Activated CD4-positive, alpha-beta T cell treated with anti-CD3 and anti-CD28 coated beads for 1 hour (primary cell): ENCODE data around the gene SSBP2.
"Not testable (repeated sequence)": the region's sequence is repeated elsewhere in the genome, so short reads cannot be mapped to it uniquely, and the experiment has no call there.

Experiments used
- DNase-seq: peaks from one replicate; pipeline ENCODE4 v3.0.0-alpha.2; 2020

Gene SSBP2

DNA sequence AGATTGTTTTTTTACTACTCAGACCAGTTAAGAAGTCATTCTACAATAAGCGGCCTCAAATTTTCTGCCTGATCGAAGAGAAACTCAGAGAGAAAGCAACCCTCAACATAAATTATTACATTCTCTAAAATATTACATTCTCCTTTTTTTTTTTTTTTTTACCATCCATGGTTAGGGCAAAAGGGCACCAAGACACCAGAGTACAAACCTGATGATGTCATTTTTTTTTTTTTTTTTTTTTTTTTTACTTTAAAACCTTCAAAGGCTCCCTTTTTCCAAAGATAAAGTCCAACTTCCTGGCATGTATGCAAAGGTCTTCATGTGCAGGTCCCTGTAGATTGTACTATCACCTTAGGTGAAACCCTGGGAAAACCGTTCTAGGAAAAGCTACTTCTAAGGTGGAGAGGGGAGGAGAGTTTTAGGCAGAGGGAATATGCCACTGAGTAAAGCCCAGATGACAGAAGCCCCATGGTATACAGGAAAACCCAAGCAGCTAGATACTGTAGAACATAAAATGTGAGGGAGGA, 104.4 kb downstream of the SSBP2 start:
- no peak for DNase-seq

DNA sequence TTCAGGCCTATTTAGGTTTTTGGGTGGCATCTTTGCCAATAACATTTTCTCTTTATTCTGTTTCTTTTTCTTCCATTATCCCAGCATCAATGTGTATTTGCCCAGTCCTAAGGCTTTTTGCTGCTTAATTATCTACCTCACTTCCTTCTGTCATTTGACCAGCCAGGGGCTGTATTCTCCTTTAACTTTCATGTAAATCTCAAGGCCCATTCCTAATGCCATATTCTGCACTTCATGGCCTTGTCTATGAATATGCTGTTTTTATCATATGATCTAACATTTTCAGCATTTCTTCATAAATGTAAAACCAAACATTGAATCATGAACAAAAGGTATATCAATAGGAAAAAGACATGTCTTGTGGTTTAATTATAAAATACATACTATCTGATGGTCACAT, 108.7 kb downstream of the SSBP2 start:
- no peak for DNase-seq

DNA sequence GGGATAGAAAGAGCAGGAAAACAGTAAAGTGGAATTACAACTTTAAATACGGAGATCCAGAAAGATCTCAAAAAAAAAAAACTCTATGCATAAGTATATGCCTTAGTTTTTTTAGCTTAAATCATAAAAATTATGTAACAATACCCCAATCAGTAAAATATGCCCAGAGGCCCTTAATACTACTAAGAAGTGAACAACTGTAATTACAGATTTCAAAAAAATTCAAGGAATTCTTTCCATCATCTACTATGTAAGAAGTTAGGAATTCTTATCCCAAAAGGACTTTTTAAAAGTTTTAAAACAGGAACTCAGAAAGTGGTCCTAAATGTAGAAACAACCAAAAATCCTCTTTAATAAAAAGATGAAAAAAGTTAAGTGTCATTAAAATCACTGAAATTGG, 111.3 kb downstream of the SSBP2 start:
- DNase-seq, result no peak

DNA sequence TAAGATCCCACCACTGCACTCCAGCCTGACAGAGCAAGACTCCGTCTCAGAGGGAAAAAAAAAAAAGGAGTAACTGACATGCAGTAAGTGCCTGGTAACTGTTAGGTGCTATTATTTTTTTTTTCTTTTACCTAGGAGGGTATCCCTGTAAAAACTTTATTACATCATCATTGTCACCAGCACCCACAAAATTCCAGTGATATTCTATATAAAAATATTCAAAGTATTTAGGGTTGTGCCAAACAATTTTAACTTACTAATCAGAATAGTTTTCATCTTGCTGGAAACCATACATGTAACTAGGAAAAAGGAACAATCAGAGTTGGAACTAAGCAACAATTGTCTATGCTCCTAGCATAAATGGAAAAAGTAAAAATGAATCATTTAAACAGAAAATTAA, 112.4 kb downstream of the SSBP2 start:
- no peak for DNase-seq

DNA sequence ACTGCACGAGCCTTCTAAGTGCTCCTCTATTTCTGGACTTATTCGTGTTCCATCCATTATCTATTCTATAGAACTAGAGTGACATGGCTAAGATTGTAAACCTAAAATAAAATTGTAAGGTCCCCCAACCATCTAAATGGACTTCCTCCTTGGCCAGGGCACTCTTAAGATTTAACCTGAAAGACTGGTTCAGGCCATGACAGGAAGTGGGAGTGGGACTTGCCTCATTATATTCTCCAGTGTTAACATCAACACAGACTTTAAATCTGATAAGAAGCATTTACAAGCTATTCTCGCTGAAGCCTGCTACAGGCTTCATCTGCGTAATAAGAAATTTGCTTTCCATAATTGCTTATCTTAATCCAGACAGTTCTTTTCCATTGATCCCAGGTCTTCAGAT, 117.0 kb downstream of the SSBP2 start:
- no peak for DNase-seq

DNA sequence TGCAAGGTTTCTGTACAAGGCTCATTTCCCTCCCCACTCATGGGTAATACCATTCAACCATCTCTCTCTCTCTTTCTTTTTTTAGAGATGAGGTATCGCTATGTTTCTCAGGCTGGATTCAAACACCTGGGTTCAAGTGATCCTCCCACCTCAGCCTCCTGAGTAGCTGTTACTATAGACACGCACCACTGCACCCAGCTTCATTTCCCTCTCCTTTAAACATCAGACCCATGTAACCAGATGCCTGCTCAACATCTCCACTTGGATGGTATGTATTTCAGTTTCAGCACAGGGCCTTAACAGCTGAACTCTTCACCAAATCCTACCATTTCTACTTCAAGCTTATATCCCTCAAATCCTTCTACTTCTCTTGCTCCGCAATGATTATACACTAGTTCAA, 117.4 kb downstream of the SSBP2 start:
- no peak for DNase-seq

DNA sequence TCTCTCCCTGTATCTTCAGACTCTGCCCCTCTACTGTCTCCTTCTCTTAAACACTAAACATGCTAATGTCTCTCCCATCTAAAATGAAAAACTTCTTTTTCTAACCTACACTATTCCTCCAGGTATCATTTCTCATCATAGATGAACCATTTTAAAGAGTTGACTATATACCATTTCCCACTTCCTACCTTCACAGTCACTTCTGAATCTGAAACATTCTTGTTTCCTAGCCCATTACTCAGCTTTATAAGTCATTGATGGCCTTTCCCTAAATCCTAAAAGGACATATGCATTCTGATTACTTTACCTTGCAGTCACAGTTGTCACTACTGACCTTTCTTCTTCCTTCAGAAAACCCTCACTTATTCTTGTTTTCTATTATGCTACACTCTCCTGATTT, 118.2 kb downstream of the SSBP2 start:
- no peak for DNase-seq

DNA sequence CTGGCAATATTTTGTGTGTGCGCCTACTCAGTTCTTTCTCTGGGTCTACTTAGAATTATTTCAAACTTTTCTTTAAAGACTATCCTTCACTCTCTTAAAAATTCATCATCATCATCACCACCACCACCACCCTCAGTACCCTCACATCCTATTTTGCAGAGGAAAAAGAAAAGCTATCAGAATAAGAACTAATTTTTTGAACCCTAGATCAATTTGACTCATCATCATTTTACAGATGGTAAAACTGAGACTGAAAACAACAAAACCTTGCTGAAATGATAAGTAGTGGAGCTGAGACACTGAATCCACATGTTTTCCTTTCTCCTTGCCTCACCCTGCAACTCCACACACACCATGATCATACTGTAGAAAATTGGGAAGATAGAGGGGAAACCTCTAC, 119.3 kb downstream of the SSBP2 start:
- DNase-seq, result no peak

DNA sequence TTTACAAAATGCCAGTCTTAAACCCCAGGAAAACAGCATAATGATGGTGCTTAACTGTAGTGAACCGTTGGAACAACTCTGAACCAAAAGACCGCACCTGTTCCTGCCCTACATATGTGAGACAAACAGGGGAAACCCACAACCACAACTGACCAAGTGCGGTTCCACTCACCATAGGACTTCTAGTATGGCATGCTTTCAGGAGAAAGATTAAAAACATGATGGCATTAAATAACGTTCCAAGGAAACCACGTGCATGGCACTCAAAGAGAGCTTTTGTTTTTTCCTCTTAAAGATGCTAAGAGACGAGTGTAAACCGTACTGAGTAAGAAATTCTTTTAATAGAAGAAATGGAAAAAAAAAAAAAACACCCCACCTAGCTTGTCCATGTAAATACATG, 119.8 kb downstream of the SSBP2 start:
- no peak for DNase-seq

DNA sequence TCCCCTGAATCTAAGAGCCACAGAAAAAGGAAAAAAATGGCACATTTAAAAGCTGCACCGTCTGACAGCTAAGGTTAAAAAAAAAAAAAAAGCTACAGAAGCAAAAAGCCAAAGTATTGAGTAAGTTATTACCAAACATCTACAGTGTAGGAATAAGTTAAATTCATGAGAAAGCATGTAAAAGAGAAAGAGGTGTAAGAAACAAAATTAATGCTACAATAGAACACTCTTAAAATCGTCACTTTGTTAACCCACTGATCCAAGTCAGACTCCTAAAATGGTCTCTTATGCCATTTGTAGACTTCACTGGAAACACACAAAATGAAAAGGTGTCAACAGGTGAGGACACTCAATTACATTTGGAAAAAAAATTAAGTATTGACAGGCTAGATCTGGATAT, 120.2 kb downstream of the SSBP2 start:
- no peak for DNase-seq

DNA sequence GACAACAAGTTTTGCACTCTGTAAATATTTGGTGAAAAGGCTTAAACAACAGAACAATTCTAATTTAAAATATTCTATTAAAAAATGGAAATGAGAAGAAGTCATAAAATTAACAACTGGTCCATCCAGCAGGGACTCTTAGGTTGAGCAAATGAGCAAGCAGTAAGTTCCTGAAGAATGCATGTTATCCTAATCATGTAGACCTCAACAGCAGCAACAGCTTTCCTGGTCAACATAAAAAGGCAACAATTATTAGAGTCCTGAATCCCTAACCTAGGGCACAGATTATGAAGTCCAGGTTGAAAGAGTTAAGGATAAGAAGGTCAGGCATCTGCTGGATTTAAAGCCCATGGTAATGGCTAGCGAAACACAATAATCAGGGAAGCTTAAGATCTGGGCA, 120.9 kb downstream of the SSBP2 start:
- no peak for DNase-seq

DNA sequence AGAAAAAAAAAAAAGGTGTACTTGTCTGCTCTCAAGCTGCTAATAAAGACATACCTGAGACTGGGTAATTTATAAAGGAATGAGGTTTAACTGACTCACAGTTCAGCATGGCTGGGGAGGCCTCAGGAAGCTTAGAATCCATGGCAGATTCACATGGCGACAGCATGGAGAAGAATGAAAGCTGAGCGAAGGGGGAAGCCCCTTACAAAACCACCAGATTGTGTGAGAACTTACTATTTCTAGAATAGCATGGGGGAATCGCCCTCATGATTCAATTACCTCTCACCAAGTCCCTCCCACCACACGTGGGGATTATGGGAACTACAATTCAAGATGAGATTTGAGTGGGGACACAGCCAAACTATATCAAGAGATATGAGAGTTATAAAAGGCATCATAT, 122.8 kb downstream of the SSBP2 start:
- DNase-seq, result not testable (repeated sequence)

DNA sequence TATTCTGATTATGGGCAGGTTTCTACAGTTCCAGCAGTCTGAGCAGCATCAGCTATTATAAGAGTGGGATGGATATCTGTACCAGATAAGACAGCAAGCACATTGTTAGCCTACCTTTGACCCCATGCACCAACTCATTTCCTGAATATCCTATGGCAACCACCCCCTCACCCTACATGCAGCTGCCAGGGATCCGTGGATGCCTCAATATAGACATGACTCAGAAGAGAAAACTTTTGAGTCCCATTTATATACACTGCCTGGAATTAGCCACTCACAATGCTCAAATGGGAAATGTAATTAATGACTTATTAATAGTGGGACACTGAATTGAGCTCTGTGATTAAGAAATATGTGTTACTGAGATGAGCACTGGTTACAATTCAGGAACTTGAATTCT, 124.4 kb downstream of the SSBP2 start:
- no peak for DNase-seq

DNA sequence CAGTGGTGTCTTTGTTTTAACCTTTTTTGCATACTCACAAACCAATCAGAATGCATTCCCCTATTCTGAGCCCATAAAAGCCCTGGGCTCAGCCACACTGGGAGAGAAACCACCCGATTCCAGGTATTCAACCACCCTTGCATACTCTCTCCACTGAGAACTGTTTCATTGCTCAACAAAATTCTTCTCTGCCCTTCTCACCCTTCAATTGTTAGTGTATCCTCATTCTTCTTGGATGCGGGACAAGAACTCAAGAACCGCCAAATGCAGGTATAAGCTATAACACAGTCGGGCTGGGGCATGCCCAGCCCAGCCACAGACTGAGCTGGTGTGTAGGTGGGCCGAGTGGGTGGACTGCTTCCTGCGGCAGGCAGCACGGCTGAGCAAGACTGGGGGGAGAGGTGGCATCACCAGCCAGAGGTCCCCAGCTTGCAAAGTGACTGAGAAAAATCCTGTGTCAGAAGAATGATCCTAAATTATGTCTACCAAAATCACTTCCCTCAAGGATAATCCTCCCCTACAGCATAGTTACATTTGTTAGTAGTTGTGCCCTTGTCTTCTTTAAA, 141.0 kb downstream of the SSBP2 start:
- DNase-seq, result no peak

DNA sequence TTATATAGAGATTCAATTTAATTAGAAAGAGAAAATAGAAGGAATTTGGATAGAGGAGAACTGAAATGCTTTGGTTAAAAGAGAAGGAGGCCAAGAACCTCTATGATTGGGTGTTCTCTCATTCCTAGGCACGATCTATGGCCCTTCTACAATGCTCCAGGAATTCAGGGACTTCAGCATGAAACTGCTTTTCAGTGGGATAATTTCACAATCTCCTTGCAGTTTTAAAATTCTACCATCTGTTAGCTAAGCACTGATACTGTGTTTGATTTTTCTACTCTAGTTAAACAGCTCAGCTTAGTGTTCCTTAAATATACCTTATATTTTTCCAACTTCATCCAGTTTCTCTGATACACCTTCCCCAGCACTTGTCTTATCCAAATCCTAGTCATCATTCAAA, 141.9 kb downstream of the SSBP2 start:
- DNase-seq, result no peak

DNA sequence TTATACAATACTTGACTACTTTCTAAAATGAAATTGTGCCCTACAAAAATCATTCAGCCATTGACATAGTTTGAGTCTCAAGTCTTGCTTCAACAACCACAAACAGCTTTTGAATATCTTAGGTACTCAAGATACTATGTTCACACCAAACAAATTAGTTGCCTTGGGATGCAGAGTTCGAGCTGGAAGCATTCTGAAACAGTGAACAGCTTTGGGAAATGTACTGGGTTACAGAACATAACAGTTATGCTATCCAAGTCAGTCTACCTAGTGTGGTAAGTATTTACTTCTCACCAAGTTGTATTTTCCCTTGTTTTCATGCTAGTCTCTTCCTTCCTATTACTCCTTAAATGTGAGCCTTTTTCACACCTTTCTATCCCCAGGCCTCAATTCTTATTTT, 143.2 kb downstream of the SSBP2 start:
- no peak for DNase-seq

DNA sequence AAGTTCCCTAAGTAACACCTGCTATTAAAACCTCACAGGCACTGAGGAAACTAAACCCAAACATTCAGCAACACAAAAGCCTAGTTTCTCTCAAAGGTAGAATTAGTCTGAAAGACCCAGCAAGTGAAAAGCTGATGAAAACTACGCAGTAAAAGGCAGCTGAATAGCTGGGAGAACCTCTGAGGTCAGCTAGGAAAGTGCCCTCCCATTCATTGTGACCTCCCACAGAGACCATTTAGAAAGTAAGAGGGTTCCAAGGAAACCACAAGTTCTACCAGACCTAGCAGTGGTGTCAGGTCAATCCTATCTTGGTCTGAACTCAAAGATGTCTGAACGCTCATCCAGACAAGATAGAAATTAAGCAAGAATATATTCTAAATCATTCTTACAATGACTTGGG, 144.7 kb downstream of the SSBP2 start:
- DNase-seq, result no peak

DNA sequence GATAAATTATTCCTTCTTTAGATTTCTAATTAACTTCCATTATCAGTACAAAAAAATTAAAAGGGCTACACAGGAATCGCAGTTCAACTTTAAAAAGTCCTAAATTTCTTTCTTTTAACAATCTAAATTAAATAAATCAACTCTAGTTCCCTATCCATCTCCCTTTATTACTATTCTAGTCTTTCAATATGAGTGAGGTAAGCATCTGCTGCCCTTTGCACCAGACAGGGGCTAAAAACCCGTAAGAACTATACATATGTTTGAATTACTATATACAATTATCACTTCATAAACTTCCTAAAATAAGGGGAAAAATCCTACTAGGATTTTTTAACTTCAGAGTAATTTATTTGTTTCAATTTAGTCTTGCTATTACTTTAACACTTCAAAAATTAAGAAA, 145.6 kb downstream of the SSBP2 start:
- DNase-seq, result no peak

DNA sequence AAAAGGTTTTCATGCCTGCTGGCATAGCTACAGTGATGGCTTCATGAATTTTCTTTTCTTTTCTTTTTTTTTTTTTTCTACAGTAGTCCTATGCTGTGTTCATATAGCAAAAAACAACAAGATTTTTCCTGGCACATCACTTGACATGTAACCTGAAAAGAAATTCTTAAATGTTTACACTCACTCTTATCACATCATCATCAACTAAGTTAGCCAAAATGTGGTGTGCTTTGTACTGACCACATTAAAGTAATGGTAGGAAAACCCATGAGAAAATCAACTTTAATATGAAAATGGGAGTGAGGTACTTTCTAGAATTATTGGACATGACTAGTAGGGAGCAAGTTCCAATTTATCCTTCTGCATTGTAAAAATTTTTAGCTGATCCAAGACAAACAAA, 146.7 kb downstream of the SSBP2 start:
- DNase-seq, result no peak

DNA sequence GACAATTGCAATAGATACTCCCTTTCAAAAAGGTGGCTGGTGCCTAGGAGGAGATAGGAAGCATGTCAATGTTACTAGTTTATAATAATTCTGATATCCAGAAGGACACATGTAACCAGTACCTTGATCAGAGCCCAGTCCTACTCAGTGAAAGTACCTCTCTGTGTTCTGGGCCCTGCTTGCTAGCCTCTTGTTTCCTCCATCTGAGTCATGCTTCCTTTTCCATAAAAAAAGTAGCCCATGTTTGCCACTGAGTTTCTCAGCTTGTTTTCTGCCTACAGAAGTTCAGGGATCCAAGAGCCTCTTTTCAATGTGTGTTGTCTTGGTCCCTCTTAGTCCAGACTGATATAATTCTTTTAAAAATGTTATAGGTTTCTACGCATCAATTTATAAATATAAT, 149.0 kb downstream of the SSBP2 start:
- no peak for DNase-seq

DNA sequence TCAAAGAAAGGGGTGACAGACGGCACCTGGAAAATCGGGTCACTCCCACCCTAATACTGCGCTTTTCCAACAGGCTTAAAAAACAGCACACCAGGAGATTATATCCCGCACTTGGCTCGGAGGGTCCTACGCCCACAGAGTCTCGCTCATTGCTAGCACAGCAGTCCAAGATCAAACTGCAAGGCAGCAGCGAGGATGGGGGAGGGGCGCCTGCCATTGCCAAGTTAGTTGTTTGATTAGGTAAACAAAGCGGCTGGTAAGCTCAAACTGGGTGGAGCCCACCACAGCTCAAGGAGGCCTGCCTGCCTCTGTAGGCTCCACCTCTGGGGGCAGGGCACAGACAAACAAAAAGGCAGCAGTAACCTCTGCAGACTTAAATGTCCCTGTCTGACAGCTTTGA, 158.8 kb downstream of the SSBP2 start:
- not testable (repeated sequence) for DNase-seq

DNA sequence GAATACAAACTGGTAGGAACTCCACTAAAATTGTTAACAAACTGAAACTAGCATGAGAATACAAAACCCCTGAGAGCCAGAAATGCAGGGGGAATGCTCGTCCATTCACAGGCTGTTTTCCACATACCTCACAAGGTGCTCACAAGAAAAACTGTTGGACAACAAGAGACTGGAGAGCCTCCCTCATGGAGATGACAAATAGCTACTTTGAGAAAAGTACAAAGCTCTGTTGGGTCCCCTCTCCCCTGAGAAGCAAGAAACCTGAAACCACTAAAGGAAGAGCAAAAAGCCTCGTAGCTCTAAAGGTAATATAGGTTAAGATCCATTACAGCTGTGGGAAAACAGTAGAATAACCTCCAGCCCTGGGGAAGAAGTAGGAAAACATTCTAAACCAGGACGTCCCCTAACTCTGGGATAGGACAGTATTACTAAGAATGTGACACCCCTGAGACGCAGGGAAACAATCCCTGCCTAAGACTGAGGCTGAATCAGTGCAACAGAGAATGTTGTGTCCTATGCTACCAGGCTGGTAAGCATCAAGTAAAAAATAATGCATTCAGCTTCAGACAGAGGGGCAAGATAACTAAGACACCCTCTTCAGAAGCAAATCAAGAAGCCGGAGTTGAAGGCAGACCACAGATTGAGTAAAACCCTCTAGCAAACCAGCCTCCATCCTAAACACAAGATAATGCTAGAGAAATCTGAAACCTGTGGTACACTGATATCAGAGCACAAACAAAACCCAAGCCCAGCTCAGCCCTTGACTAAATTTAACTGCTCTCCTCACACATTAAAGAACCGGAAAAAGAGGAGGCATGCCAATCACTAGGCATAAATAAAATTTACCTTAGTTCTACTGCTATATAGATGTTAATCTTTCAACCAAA, 160.2 kb downstream of the SSBP2 start:
- DNase-seq, result no peak

DNA sequence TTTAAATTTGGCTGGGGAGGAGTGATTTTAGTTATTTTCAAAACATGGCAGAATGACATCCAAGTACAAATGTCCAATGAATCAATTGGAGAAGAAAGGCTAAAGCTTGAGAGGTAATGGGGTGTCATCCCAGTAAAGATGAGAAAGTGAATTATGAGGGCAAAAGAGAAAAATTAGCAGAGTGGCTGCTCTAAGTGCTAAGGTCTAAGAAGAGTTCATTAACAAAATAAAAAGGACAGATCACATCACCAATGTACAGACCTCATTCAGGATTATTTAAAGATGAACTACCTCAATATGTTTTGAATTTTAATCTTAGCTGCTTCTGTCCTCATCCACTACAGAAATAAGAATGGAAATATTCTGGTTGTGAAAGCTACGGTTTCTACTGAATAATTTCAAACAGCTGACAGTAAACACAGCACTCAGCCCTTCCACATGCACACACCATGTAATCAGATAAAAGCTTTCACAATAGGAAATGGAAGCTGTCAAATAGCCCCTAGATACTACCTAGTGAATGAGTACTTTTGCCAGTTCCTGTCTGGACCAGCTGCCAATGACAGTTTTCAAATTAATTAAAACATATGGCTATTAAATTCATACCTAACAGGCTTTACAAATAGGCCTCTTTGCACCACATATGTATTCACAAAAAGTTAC, 171.5 kb downstream of the SSBP2 start:
- no peak for DNase-seq

DNA sequence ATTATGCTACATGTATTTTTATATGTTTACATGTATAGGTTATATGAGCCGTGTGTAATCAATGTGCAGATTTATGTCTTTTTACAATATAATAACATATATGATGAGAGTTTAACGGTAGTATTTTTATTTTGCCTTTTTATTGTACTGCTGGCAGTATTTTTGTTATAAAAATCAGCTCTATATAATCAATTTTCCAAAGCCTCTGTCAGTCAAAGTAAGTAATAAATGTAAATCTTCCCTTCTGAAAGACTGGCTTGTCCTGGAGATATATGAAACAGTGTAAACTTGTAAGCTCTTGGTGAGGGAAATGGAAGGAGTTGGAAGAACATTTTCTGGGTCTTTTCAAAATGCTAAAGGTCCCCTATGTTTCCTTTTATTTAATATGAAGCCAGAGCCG, 173.8 kb downstream of the SSBP2 start:
- no peak for DNase-seq
